Measurements from ENCODE around the gene ABCA7.

- TF ChIP-seq RAD21 (IDR thresholded peaks at IDR 0.05; ENCODE audit: low read depth) = no peak
- TF ChIP-seq, protein P1, sequence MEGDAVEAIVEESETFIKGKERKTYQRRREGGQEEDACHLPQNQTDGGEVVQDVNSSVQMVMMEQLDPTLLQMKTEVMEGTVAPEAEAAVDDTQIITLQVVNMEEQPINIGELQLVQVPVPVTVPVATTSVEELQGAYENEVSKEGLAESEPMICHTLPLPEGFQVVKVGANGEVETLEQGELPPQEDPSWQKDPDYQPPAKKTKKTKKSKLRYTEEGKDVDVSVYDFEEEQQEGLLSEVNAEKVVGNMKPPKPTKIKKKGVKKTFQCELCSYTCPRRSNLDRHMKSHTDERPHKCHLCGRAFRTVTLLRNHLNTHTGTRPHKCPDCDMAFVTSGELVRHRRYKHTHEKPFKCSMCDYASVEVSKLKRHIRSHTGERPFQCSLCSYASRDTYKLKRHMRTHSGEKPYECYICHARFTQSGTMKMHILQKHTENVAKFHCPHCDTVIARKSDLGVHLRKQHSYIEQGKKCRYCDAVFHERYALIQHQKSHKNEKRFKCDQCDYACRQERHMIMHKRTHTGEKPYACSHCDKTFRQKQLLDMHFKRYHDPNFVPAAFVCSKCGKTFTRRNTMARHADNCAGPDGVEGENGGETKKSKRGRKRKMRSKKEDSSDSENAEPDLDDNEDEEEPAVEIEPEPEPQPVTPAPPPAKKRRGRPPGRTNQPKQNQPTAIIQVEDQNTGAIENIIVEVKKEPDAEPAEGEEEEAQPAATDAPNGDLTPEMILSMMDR (IDR thresholded peaks at IDR 0.05 in 2 of 3, conservative IDR thresholded peaks at IDR 0.05 in 1 of 3; ENCODE audit: borderline replicate concordance in 1 of 3, insufficient read depth in 1 of 3, low read depth in 2 of 3, low read length in 2 of 3) = no peak
- no peak for TF ChIP-seq ZFX (IDR thresholded peaks at IDR 0.05)
- no peak for TF ChIP-seq SIN3A (IDR thresholded peaks at IDR 0.05; ENCODE audit: low read depth)
- no peak for TF ChIP-seq POLR2A (IDR thresholded peaks at IDR 0.05; ENCODE audit: borderline replicate concordance, extremely low read depth, insufficient read depth, insufficient read length)
- TF ChIP-seq FOSL1 (IDR thresholded peaks at IDR 0.05; ENCODE audit: low read depth) = no peak
- no peak for TF ChIP-seq EZH2 (IDR thresholded peaks at IDR 0.05)
- no peak for TF ChIP-seq EZH2phosphoT487 (IDR thresholded peaks at IDR 0.05; ENCODE audit: borderline replicate concordance)
Observed at GRCh38 chr19:1072371-1073015, 32.6 kb downstream of the ABCA7 start.

All from HCT116 (cell line).